Suppressor macrophage treated with lipopolysaccharide for 1 hour (primary cell): ENCODE data around the gene TOLLIP.
A peak's percentile ranks its signal among the peaks of the same experiment; 100 is the strongest.

Experiments used
- DNase-seq, 3 donors: peaks; one replicate each; pipeline ENCODE4 v3.0.0-alpha.2; 2020 to 2022

Gene TOLLIP

DNA sequence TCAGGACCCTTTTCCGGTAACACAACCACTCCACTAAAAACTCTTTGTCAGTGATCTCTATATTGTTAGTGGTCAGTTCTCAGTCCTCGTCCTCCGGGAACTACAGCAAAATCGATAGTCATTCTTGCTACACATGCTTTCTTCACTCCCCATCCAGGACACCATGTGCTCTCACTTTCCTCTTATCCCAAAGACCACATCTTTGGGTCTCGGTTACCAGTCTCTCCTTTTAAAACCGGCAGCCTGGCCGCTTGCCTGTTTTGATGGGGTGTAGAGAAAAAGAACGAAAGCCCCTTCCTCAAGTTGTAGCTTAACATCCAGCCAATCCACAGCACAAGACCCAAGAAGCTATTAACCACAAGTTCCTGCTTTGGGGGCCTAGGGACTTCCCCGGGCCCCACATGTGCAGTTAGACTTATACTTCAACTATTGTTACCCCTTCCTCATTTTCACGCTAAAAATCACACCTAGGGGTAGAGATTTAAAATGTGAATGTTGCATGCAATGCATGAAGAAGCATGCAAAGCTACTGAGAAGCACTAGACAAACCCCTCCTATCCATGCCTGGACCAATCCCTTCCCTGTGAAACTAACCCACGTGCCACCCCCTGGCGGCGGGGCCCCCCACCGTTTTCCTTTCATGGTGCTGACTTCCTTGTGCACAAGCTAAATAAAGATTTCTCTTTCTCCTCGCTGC is 1.5 kb upstream of the TOLLIP start:
- peak; percentile 38 to 63 (median 53) for DNase-seq

DNA sequence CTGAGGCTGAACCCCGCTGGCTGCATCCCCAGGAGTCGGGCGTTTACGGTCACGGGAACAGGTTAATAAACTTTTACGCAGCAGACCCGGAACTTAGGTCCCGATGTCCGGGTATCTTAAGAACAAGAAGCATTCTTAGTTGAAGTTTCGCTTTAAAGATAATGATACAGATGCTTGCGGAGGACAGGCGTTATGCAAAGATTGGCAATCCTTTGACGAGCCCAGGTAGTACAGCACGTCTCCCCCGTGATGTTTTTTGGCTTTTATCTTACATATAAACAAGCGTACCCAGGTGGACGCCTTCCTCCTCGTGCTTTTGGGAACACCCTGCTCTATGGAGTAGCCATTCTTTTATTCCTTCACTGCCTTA is 871 bp upstream of the TOLLIP start:
- no peak for DNase-seq

DNA sequence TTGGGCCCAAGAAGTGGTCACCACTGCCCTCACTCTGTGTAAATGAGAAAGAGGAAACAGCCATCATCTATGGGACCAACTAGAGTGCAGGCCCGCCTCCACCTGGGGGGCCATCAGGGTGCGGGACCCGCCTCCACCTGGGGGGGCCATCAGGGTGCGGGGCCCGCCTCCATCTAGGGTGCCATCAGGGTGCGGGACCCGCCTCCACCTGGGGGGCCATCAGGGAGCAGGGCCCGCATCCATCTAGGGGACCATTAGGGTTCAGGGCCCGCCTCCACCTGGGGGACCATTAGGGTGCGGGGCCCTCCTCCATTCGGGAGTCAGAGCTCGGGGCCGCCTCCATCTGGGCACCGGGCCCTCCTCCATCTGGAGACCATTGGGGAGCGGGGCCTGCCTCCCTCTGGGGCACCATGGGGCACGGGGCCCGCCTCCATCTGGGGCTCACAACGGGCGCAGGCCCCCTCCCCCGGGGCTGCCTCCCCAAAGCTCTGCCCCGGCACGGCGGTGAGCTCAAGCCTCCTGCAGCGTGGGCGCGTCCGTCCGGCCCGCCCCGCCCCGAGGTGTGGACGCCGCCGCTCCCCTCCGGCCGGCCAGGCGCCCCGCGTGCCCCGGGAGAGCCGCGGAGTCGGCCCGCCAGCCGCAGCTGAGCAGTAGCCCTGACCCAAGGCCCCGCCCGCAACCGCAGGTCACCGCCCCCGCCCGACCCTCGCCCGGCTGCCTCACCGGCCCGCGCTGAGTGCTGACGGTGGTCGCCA is 512 bp downstream of the TOLLIP start:
- DNase-seq, result no peak

DNA sequence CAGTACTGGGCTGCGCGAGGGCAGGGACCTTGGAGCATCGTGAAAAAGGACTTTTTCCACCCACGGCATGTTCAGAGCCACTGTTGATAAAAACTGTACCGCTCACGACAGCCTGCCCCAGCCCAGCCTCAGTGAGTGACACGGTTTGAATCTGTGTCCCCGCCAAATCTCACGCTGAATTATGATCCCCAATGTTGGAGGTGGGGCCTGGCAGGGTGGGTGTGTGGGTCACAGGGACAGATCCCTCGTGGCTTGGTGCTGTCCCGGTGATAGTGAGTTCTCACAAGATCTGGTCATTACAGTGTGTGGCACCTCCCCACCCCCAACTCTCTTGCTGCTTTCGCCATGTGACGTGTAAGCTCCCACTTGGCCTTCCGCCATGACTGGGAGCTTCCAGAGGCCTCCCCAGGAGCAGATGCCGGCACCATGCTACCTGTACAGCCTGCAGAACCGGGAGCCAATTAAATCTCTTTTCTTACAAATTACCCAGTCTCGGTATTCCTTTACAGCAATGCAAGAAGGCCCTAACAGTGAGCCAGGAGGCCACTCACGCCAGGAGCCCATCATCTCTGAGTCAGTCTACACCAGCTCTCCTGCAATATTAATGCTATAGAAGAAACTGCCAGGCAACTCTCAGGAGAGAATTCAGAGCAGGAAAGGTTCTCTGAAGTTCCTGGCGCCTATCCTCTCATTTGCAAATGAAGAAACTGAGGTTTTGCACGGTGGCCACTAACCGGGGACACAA is 1.3 kb downstream of the TOLLIP start:
- DNase-seq, result peak in 1 of 3 donors; percentile 32

DNA sequence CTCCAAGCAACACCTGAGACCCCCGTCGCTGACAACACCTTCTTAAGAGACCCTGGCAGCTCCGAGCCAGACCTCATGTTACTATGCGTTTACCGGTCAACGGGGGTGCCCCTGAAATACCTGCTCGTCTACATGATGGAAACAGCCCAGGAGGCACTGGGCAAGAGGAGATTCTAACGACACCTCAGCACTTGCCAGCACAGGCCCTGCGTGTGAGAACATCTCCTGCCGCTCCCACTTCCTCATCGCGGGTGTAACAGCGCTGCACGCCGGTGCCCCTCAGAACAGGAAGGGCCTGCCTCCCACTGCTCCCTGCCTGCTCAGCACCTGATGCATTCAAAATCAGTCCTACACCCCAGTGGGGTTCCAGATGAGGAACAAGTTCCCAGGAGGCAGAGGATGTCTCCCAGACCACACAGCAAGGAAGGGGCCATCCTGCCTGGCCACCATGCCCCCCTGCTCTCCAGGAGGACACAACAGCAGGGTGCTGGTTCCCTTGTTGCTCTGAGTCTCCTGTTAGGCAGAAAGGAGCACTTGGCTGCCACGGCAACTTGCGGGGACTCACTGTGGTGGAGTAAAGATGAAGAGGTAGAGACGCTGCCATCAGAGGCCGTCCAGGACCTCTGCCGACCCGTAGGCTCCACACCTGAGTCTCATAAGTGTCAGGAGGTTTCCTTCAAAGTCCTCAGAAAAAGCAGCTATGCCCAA is 2.1 kb downstream of the TOLLIP start:
- DNase-seq, result peak; percentile 64 to 75 (median 66)

DNA sequence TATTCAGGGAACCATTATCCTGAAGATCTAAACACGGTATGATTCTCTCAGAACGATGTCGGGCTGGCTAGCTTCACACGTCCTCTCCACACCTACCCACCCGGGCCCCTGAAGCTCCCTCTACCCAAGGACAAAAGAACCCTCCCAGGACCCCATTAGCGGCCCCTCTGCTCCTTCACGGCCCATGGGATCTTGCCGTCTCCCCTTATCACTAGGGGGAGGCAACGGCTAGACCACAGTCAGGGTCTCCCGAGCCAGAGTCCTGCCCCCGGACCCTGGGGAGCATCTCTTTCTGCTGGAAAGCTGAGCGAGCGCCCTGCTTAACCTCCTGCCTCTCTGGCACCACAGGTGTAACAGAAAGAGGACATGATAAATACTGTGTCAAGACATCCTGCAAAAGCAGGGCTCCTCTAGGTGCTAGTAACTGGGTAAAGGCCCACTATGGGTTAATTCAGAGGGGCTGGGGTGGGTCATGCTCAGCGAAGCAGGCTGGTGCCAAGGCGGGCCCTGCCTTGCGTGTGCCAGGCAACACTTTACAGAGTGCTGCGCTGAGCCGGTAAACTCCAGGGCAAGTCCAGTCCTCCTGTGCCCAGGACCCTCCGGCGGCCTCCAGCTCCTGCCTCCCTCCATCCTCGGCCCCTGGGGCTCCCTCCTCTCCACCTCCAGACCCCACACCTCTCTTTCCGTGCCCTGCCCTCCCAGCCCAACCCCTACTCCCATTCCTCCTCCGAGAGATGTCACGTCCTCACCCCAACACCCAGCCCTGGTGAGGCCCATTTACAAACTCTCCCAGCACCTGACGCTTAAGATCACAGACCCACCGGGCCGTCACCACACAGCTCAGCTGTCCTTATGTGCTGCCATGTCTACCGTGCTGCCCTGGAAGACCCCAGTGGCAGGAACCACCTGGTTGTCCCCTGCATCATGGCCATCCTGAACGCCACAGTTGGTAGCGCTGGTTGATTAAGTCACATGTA is 3.0 kb downstream of the TOLLIP start:
- DNase-seq, result no peak

DNA sequence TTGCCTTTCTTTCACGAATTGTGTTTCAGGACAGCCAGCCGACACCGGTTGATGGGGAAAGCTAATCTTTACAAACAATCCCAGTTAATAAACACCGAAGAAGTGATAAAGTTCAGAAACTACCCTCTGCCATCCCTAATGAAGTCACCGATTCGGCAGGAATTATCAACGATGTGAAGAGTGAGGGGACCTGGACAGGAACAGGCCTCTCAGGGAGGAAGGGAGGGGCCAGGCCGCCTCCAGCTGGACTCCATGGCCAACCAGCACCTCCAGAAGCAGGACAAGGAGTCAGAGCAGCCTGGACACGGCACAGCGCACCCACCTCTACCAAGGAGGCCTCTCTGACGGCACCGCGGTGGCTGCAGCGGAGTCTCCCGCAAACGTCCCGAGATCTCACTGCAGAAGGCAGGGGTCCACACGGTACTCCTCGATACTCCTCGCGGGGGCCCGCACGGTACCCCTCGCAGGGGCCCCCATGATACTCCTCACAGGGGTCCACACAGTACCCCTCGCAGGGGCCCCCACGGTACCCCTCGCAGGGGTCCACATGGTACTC is 3.9 kb downstream of the TOLLIP start:
- no peak for DNase-seq

DNA sequence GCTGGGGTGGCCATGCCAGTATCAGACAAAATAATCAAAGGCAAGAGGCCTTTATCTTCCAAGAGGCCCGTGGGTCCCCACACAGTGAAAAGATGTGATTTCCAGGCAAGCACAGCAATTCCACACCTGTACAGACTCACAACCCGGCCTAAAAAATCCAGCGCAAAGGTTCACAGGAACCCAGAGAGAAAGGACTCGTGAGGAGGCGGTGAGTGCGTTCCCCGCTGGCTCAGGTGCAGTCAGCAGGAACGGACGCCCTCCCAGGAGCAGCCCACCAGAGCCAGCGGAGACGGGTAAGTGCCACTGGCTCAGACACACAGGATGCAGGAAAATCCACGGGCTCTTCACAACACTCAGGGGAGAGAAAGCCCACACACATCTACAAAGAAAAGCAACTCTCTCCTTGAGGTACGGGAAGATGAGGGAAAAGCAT is 4.4 kb downstream of the TOLLIP start:
- no peak for DNase-seq

DNA sequence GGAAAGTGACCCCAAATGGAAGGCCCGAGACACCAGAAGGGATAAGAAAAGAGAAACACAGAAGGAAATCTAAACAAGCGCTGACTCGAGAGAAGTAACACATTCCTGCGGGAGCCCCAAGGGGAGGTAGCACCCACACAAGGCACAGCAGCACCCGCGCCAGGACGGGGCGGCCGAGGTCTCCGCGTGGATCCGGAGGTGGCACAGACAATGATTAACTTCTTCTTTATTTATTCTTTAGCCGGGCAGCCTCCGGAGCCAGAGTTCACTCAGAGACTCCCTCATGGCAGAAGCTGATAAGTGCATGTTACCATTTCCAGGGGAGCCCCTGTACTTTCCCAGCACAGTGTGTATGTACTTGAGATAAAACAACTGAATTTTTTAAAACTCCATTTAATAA is 5.1 kb downstream of the TOLLIP start:
- peak; percentile 47 to 62 (median 59) for DNase-seq

DNA sequence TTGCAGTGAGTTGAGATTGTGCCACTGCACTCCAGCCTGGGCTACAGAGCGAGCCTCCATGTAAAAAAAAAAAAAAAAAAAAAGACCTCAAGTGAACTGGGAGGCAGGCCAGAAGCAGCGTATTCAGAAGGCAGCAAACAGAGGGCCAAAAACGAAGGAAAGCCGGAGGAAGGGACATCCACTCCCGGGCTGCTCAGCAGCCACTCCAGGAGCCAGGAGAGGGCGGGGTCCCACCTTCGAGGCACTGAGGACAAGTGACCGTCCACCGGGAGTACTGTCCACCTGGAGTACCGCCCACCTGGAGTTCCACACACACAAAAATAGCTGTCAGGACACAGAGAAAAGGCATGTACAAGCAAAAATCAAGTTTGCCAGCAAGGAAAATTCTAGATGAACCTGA is 5.5 kb downstream of the TOLLIP start:
- DNase-seq, result no peak

DNA sequence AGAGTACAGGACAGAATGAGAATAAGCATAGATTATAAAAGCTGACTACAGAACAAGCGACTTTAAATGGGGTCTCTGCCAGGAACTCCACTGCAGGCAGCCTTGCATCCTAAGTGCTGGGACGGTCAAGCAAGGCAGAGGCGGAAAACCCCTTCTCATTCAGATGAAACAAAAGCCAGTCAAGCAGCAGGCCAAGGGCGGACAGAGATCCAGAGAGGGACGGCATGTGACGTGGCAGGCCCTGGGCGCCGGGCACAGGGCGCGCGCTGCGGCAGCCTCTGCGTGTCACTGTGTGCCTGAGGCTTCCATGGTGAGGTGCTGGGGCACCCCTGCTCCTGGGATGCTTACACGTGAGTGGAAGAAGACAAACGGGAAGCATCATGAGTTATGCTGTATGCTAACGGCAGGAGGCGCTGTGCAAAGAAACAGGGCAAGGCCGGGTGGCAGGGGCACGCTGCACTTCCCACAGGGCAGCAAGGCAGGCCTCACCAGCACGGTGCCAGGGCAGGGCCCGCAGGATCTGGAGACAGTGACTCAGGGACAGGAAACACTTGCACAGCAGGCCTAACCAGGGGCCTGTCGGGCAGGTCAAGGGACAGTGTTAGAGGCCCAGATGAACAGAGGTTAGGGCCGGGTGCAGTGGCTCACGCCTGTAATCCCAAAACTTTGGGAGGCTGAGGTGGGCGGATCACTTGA is 6.2 kb downstream of the TOLLIP start:
- peak in 2 of 3 donors; percentile 46 to 52 for DNase-seq

DNA sequence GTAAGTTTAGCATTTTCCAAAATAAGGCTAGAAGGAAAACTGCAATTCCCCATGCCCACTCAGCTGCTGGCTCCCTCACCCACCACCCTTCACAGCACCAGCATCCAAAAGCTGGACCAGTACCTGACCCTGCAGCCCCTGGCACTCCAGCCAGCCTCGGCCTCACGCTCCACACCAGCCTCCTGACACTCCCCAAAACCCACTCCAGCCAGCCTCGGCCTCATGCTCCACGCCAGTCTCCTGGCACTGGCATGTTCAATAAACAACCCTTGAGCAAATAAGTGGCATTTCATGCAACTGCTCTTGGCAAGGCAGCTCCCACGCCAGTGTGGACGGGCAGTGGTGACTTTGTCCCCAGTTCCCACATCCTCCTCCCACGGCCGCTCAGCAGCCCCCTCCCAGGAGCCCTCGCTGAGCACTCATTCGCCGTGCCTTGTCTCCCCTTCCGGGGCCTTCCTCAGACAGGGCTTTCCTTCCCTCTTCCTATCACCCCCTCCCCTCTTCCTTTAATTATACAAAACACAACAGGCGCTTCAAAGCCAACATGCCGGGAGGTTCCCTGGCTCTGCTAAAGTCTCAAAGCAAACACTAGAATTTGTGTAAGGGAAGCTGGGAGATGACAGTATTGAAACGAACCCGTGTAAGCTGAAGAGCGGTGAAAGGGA is 6.8 kb downstream of the TOLLIP start:
- no peak for DNase-seq

DNA sequence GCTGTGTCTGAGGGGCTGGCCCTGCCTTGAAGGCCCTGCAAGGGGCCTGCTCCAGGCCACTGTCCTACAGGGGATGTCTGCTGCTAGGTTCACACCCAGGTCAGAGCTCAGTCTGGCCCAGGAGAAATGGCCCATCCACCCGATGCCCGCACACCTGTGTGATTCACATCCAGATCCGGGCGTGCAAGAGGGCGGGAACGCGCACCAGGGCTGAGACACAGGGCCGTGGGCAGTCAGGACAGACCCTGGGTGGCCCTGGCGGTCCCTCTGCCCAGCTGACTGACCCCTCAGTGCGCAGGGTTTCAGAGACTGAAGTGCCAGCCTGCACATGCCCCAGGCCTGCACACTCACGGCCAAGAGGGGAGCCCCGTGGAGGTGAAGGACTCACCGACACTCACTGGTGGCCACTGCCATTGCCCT is 7.4 kb downstream of the TOLLIP start:
- no peak for DNase-seq

DNA sequence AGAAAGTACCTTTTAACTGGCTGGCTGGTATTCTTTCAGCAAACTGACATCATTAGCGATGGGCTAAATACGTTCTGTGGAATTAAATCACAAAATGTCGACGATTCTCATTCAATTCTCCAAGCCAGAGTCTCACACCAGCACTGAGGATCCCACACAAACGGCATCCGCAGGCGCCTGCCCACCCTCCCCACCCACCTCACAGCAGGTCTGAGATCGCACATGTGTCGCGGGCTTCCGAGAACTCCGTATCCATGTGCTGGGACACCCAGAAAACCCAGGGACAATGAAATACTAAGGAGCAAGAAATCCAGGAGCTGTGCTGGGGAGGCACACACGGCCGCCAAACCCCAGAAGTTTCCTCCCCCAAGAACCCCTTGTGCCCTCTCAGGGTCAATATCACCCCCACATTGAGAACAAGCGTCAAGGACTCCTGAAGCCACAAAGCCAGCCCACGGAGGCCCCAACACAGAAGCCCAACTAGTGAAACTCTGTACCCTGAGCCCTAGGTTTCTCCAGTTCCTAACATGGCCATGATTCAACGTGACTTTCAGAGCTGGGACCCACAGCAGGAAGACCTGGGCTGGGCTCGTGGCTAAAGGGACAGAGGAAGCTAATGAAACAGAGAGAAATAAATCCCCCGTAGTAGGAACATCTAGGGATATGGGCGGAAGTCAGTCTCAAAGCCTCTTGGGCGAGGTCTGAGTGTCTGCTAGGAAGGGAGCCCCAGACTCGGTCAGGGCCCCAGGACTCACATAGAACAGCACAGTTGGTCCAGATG is 8.0 kb downstream of the TOLLIP start:
- no peak for DNase-seq

DNA sequence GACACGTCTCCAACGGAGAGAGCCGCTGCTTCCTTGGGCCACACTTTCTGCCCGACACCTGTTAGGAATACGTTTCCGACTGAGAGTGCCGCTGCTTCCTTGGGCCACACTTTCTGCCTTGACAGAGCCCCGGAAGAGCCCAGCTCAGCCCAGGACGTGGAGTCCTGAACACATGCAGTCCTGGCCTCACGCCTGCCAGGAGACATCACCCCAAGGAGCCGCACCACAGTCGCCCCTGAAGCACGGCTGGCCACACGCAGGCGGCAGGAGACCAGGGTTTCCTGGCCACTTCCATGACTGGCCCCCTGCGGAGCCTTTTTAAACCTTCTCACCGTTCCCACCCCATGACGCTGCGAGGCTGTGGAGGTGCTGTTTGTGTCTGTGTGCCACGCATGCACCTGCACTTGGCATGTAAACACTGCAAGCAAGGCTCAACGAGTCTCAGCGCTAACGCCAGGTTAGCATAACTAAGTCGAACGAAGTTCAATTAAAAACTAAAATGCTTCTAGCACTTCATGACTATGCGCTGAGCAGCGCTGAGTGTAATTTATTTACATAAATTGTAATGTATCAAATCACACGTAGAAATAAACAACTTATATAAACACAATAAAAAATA is 8.8 kb downstream of the TOLLIP start:
- no peak for DNase-seq

DNA sequence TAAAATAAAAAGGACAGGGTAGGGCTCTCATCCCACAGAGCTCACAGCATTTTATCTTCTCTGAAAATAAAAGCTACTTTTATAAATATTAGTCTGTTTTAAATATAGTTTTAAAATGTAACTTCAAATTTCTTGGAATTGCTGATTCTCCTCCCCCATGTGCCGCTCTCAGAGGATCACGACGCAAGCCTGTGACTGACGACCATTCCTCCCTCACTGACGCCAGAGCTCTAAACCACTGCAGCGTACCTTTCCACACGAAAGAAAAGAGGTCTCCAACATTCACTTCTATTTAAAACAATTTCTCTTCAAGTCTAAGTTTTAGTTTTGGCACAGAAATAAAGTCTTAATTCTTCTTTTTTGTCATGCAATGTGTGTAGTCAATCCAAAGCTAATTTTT is 9.3 kb downstream of the TOLLIP start:
- no peak for DNase-seq

DNA sequence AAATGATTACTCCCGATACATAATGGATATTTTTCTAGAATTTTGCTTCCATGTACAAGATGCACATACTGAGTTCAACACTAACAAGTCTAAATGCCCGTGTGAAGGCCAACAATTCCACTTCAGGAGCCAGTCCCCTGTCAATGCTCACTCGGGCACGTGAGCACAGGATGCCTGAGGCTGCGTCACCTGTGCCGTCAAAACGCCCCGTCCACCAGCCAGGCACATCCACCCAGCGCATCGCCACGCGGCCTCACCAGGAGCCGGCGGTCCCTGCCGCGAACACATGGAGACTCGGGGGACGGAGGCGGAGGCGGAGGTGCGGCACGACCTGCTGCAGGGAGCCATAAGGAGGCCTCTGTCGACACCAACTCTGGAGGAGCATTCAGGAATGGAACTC is 9.8 kb downstream of the TOLLIP start:
- DNase-seq, result no peak

DNA sequence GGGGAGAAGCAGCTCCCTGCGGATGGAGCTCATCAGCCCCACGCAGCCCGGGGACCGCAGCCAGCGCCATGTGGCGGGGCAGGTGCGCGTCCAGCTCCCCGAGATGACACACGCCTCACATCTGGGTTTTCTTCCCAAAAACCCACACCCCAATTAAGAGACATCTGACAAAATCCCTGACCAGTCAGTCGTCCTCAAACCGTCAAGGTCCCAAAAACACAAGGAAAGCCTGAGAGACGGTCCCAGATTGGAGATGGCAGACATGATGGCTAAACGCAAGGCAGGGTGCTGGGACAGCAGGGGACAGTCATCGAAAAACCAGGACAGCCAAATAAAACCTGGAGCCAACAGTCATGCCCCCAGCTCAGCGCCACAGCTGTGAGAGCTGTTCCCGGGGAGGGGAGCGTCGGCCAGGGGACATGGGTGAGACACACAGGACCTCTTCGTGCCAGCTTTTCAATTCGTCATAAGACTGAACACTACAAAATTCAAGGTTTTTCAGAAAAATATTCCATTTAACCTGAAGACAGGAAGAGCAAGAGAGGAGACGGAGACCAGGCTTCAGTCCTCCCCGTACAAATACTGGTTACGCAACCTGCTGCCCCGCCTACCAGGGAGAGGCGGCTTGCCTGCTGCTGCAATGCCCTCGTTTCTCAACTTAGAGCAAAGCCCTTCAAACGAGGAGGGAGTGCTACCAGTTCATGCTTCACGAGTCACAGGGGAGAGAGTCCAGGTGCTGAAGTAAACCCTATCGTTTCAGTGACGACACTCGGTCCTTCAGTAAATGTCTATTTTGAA is 10.5 kb downstream of the TOLLIP start:
- peak; percentile 82 to 89 (median 88) for DNase-seq
